D721Med (cell line): ENCODE data around the gene ELMOD3.

Experiments used
- DNase-seq: peaks from one replicate; pipeline ENCODE4 v3.0.0; 2011; ENCODE audit warnings: low spot score; ENCODE audit not compliant: insufficient read length
- FAIRE-seq: peaks from 2 replicates; lab custom pipeline; 2011; peaks lifted over from hg19 to GRCh38; lab: Jason Lieb, UNC
- TF ChIP-seq, protein P1 (sequence below): IDR thresholded peaks from 2 replicates; pipeline ENCODE4 v1.5.1; 2012; ENCODE audit warnings: mild to moderate bottlenecking, control low read depth; ENCODE audit not compliant: insufficient read depth; ENCODE audit errors: missing control alignments

The ELMOD3 gene

DNA sequence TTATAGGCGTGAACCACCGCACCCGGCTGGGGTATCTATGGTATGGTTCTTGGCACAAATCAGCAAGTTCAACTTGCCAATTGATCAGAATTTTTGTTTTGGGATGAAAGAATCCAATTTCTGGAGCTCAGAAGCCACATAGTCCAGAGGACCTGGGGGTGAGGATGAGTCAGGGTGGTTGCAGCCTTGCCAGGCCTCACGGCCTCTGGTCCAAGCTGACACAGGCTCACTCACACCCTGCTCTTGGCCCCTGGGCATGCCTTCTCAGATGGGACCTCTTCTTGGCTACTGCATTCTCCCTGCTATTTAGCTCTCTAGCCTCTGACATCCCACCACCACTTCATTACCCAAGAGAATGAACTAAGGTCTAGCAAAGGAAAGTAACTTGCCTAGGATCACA lies 39.3 kb downstream of the ELMOD3 start:
- FAIRE-seq (no peak), DNase-seq (no peak)
- TF ChIP-seq, protein P1, sequence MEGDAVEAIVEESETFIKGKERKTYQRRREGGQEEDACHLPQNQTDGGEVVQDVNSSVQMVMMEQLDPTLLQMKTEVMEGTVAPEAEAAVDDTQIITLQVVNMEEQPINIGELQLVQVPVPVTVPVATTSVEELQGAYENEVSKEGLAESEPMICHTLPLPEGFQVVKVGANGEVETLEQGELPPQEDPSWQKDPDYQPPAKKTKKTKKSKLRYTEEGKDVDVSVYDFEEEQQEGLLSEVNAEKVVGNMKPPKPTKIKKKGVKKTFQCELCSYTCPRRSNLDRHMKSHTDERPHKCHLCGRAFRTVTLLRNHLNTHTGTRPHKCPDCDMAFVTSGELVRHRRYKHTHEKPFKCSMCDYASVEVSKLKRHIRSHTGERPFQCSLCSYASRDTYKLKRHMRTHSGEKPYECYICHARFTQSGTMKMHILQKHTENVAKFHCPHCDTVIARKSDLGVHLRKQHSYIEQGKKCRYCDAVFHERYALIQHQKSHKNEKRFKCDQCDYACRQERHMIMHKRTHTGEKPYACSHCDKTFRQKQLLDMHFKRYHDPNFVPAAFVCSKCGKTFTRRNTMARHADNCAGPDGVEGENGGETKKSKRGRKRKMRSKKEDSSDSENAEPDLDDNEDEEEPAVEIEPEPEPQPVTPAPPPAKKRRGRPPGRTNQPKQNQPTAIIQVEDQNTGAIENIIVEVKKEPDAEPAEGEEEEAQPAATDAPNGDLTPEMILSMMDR = no peak

DNA sequence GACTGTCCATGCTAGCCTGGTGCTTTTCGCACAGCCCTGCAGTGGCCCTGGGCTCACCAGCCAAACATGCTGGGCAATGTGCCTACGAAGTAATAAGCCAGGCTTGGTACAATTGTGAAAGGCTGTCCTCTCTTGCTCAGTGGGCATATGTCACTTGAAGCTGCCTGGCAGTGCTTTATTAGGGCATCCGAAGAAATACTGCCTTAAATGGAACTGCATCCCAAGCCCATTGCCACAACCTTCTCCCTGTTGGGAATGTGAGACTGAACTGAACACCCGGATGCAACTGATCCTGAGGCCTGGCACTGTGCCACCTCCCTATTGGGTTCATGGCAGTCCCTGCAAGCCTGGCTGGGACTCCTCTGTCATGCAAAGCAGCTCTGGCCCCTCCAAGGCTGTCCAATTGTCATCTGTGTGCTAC lies 39.7 kb downstream of the ELMOD3 start:
- FAIRE-seq (no peak), DNase-seq (no peak)

DNA sequence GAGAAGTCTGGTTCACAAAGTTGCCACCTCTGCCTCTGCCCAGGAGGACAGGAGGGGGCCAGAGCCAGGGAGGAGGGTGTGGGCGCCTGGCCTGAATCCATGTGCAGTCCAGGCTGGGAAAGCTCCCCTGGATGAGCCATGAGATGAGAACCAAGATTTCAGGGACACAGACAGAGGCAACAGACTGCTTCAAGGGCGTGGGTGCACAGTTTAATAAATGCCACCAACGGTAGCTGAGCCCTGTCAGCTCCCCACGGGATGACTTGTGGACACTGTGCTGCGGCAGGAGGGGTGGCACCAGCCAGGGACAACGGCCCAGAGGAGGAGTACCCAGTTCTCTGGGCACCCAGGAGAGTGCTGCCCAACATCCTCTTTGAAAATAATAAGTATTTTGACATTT lies 40.4 kb downstream of the ELMOD3 start:
- DNase-seq = no peak
- TF ChIP-seq, protein P1 = no peak
- no peak for FAIRE-seq

More for the DNA sequence above, 39.7 kb downstream of the ELMOD3 start:
- TF ChIP-seq, protein P1 = no peak

DNA sequence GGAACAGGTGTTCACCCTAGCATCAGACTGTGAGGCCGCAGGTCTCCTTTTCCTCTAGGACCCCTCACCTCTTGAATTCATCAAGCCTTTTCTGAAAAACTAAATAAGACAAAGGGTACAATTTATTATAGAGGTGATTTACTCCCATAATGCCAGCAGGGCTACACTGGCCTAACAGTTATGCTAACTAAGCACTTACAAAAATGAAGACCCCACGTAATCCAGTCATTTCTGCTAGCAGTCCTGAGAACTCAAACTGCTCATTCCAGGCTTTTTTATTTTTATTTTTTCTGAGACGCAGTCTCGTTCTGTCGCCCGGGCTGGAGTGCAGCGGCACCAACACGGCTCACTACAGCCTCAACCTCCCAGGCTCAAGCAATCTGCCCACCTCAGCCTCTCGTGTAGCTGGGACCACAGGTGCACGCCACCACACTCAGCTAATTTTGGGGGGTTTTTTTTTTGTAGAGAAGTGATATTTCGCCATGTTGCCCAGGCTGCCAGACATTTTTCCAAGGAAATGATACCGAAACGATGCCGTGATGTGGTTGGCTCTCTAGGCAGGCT lies 41.4 kb downstream of the ELMOD3 start:
- DNase-seq (no peak), FAIRE-seq (no peak)
- TF ChIP-seq, protein P1 = no peak

DNA sequence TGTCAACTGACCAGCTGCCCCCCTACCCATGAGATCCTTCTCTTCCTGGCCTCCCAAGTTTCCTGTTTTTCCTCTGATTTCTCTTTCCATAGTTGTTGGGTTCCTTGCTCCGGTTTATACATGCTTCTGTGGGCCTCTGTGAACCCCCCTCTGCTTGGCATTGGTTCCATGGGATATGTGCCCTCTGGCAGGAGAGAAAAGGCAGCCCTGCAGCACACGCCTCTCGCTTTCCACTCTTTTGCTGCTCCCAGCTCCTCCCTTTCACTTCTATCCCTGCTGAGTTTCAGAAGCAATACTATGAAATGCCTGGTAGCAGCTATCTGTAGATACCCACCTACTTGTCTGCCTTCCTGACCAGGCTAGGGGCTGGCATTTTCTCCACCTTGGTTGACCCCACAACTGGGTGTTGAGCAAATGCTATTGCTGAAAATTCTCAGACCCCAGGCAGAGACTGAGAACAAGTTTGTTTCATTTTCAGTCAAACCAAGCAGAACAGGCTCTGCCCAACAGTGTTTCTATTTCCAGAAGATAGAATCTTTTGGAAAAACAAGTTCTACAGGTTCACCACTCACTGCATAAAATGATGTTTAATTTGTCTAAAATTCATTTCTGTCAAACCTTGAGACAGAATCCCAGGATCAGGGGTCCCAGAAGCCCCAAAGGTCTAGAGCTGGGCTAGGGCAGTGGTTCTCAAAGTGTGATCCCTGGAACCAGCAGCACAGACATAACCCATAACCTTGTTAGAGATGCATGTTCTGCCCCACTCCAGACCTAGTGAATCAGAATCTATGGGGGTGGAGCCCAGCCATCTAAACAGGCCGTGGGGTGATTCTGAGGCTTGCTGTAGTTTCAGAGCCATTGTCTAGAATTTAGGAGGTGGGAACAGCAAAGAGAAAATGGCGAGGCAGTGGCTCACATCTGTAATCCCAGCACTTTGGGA lies 42.2 kb downstream of the ELMOD3 start:
- TF ChIP-seq, protein P1 = no peak
- FAIRE-seq = no peak
- no peak for DNase-seq

DNA sequence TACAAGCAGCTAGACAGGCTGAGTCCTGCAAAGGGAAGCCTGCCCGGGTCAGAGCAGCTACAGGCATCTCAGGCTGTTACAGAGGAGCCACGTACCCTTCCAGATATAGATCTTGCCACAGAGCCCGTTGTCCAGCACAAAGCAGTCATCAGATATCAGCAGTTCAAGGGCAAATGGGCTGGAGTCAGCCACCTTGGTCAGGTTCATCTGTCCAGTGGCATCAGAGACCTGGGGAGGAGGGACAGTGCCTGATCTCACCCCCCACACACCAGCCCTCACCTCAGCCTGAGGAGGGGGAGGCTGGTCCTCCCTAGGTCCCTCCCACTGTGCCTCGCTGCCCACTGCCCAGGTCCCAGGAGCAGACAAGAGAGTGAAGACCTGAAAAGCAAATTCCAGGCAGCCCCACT lies 43.4 kb downstream of the ELMOD3 start:
- FAIRE-seq (no peak), DNase-seq (no peak)
- TF ChIP-seq, protein P1 = no peak
